Esophagus squamous epithelium (tissue), 5 donors: ENCODE measurements around the gene MYL1. TPM values are rescaled to one million over a fixed set of nuclear protein-coding genes. Genes with fewer than 3 reads are reported as not detected.

Experiments
- DNase-seq: peaks from one replicate; lab custom pipeline; 2025; lab: John Stamatoyannopoulos, UW
- H3K27ac ChIP-seq, 4 donors: fragments of 200-600 bp; sonication (generic); one replicate each; pipeline ENCODE4 v1.5.1; 2016 to 2019; ENCODE audit warnings: mild to moderate bottlenecking in 1 of 4
- H3K27me3 ChIP-seq, 4 donors: fragments of 200-600 bp; sonication (generic); 1 replicate in 3 of 4; 2 replicates in 1 of 4; pipeline versions ENCODE4 v1.5.1 to v1.6.0; 2017 to 2021; ENCODE audit warnings: antibody characterized with exemption in 1 of 4
- H3K36me3 ChIP-seq, 3 donors: fragments of 200-600 bp; sonication (generic); one replicate each; pipeline ENCODE4 v1.5.1; 2016 to 2019
- H3K4me1 ChIP-seq, 3 donors: fragments of 200-600 bp; sonication (generic); one replicate each; pipeline ENCODE4 v1.5.1; 2017 to 2019
- H3K4me3 ChIP-seq, 4 donors: fragments of 200-600 bp; sonication (generic); 1 replicate in 3 of 4; 2 replicates in 1 of 4; pipeline ENCODE4 v1.5.1; 2016 to 2019; ENCODE audit warnings: mild to moderate bottlenecking in 2 of 4, moderate library complexity in 1 of 4
- H3K9me3 ChIP-seq, 3 donors: fragments of 200-600 bp; sonication (generic); one replicate each; pipeline ENCODE4 v1.5.1; 2016 to 2019
- CTCF ChIP-seq, 6 experiments: fragments of 450-650 bp in 4 of 6; fragments of 200-600 bp in 2 of 6; sonication (generic) in 2 of 6; IDR thresholded peaks; one replicate each; pipeline ENCODE4 v1.5.1; 2016 to 2019; ENCODE audit warnings: antibody characterized with exemption in 6 of 6, mild to moderate bottlenecking in 4 of 6, moderate library complexity in 4 of 6
- POLR2A ChIP-seq, 4 donors: fragments of 450-650 bp; IDR thresholded peaks; one replicate each; pipeline ENCODE4 v1.6.1; 2017; ENCODE audit warnings: antibody characterized with exemption in 4 of 4, mild to moderate bottlenecking in 4 of 4, moderate library complexity in 3 of 4
- WGBS, 2 donors: methylation state at CpG; one replicate each; pipeline ENCODE4 v1.1.5; 2018; 5-methylcytosine and 5-hydroxymethylcytosine counted together
- intact Hi-C: fragments of 100-400 bp; cut with DNase I; formaldehyde crosslinking; loops from one replicate; pipeline ENCODE4 v1.15.0; 2022
- total RNA-seq, 4 donors: library from RNA; depleted of rRNA; stranded (reverse); fragments of >200 nt; gene quantifications; one replicate each; pipeline ENCODE4 v1.1.0, GENCODE V29; 2016
- donor health status: DM: yes; HTN: yes; CAD: no.

Gene MYL1
- total RNA-seq, 4 donors from 2014 or later, result not detected

GRCh38 chr2:210263841-210264240, 51.1 kb downstream of the MYL1 start:
- Histone ChIP-seq H3K9me3 (no peaks in the 10 kb centered on the region), H3K4me1 (no peaks in the 10 kb centered on the region), H3K27me3 (no peaks in the 10 kb centered on the region), H3K27ac (no peak overlapping the region), H3K36me3 (no peaks in the 10 kb centered on the region), H3K4me3 (no peak overlapping the region)
- intact Hi-C loops, result no loop called here
- DNase-seq, result no peak
- TF ChIP-seq CTCF (IDR thresholded peaks at IDR 0.05) (no peak), POLR2A (IDR thresholded peaks at IDR 0.05) (no peak)
- 63 to 71% methylated on average over 1 to 2 of the region's 2 CpGs for WGBS, 2 donors

DNA sequence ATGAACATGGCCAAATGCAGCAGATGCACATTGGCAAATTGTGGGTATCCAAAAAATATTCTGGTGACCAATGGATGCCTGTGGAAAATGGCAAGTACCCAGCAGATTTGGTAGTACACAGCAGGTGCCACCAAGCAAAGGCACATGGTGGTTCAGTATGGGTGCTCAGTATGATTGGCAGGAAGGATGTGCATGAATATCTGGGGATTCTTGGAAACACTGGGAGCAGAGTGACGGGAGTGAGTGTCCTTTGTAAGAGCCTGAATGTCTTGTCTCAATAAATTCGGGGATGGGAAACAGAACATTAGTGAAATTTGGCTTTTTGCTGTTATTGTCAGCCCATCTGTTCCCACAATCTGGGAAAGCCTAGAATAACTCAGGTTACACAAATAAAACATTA, 52.9 kb downstream of the MYL1 start:
- H3K36me3 ChIP-seq, result no peaks in the 10 kb centered on the region
- no peak overlapping the region for H3K27ac ChIP-seq
- no peaks in the 10 kb centered on the region for H3K4me1 ChIP-seq
- DNase-seq, result no peak
- H3K9me3 ChIP-seq, result no peaks in the 10 kb centered on the region
- TF ChIP-seq CTCF (IDR thresholded peaks at IDR 0.05) (no peak), POLR2A (IDR thresholded peaks at IDR 0.05) (no peak)
- intact Hi-C loops, result no loop called here
- H3K27me3 ChIP-seq, result no peaks in the 10 kb centered on the region
- no peak overlapping the region for H3K4me3 ChIP-seq
- 52 to 70% methylated on average over 2 of the region's 2 CpGs for WGBS, 2 donors

- no peaks in the 10 kb centered on the region for H3K36me3 ChIP-seq
- H3K27ac ChIP-seq, result no peak overlapping the region
- DNase-seq, result no peak
- no peaks in the 10 kb centered on the region for H3K27me3 ChIP-seq
- no peak for TF ChIP-seq POLR2A (IDR thresholded peaks at IDR 0.05)
- no peak for TF ChIP-seq CTCF (IDR thresholded peaks at IDR 0.05)
- intact Hi-C loops, result no loop called here
- H3K9me3 ChIP-seq, result no peaks in the 10 kb centered on the region
- no peaks in the 10 kb centered on the region for H3K4me1 ChIP-seq
- no peak overlapping the region for H3K4me3 ChIP-seq
Observed at GRCh38 chr2:210259687-210260086, 55.3 kb downstream of the MYL1 start.

GRCh38 chr2:210252699-210253606, 62.0 kb downstream of the MYL1 start:
- 33 to 50% methylated on average over 7 of the region's 7 CpGs for WGBS, 2 donors
- no peaks in the 10 kb centered on the region for H3K27me3 ChIP-seq

More at GRCh38 chr2:210252699-210253606, 62.0 kb downstream of the MYL1 start:
- H3K4me3 ChIP-seq, result no peak overlapping the region
- no peaks in the 10 kb centered on the region for H3K36me3 ChIP-seq
- H3K9me3 ChIP-seq, result no peaks in the 10 kb centered on the region
- no peak overlapping the region for H3K27ac ChIP-seq
- intact Hi-C loops, result no loop called here
- no peaks in the 10 kb centered on the region for H3K4me1 ChIP-seq
- no peak for DNase-seq
- TF ChIP-seq POLR2A (IDR thresholded peaks at IDR 0.05), result no peak
- TF ChIP-seq CTCF (IDR thresholded peaks at IDR 0.05), result no peak
